Measurements from ENCODE around the gene CLCF1. TPM values are rescaled to one million over a fixed set of nuclear protein-coding genes. Genes with fewer than 3 reads are reported as not detected.

The CLCF1 gene
- total RNA-seq, 1 experiment from 2014 or later, result 2.1 TPM

DNA sequence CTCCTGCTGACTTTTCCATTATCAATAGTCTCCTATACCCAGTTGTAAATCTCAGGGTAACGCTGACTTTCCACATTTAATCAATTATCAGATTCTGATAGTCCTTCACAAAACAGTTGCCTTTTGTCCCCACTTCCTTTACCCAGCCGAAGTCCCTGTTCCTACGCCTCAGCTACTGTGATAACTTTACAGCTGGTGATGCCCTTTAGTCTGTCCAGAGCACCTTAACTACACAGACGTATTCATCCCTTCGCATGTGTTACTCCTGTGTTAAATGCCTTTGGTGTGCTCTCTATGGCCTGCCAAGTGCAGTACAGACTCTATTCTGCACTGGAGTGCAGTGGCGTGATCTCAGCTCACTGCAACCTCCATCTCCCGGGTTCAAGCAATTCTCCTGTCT lies 49.9 kb downstream of the CLCF1 start:
- Histone ChIP-seq H3K27ac (ENCODE audit: insufficient read length, low read depth, low read length) (no peak overlapping the region), H3K79me2 (ENCODE audit: insufficient read depth, low read length) (no peaks in the 10 kb centered on the region), H4K91ac (ENCODE audit: insufficient read length, low read depth, low read length) (no peak overlapping the region), H3K9ac (ENCODE audit: extremely low read depth, insufficient read length, low read length) (no peak overlapping the region), H2AFZ (ENCODE audit: low read length) (no peak overlapping the region), H3K14ac (ENCODE audit: insufficient read depth, low read length) (no peak overlapping the region), H3K18ac (ENCODE audit: insufficient read length, low read depth, low read length) (no peak overlapping the region), H3K27me3 (ENCODE audit: insufficient read depth, low read length) (peaks cover 7% of the 10 kb centered on the region), H3K23ac (ENCODE audit: insufficient read length, low read depth, low read length) (no peak overlapping the region), H4K20me1 (ENCODE audit: control insufficient read depth, insufficient read depth, insufficient read length) (peaks cover 3% of the 10 kb centered on the region), H2BK15ac (ENCODE audit: low read depth, low read length) (no peak overlapping the region), H3T11ph (ENCODE audit: low read length) (no peak overlapping the region), H3K4me1 (ENCODE audit: insufficient read depth, low read length) (no peaks in the 10 kb centered on the region), H4K5ac (ENCODE audit: insufficient read length, low read depth, low read length) (no peak overlapping the region), H3K23me2 (ENCODE audit: insufficient read length, low read depth, low read length, poor library complexity, severe bottlenecking) (no peaks in the 10 kb centered on the region), H2BK12ac (ENCODE audit: insufficient read length, low read depth, low read length) (no peak overlapping the region), H3K56ac (ENCODE audit: insufficient read length, low read depth, low read length) (no peak overlapping the region), H2BK20ac (ENCODE audit: low read depth, low read length, poor library complexity, severe bottlenecking) (no peak overlapping the region), H3K4me2 (ENCODE audit: insufficient read depth, insufficient read length, low read length) (no peak overlapping the region), H3K9me3 (ENCODE audit: control insufficient read depth, low read depth, low read length) (no peaks in the 10 kb centered on the region), H3K79me1 (ENCODE audit: insufficient read depth, low read depth, low read length, poor library complexity, severe bottlenecking) (no peaks in the 10 kb centered on the region), H2BK120ac (ENCODE audit: low read depth, low read length, poor library complexity, severe bottlenecking) (no peak overlapping the region), H4K8ac (replicated peaks; ENCODE audit: insufficient read length, low read depth, low read length) (no peak overlapping the region), H2BK5ac (ENCODE audit: insufficient read length, low read length) (no peak overlapping the region), H3K4ac (ENCODE audit: low read depth, low read length) (no peak overlapping the region), H2AK5ac (ENCODE audit: insufficient read length, low read length) (no peak overlapping the region)
- TF ChIP-seq, protein P1, sequence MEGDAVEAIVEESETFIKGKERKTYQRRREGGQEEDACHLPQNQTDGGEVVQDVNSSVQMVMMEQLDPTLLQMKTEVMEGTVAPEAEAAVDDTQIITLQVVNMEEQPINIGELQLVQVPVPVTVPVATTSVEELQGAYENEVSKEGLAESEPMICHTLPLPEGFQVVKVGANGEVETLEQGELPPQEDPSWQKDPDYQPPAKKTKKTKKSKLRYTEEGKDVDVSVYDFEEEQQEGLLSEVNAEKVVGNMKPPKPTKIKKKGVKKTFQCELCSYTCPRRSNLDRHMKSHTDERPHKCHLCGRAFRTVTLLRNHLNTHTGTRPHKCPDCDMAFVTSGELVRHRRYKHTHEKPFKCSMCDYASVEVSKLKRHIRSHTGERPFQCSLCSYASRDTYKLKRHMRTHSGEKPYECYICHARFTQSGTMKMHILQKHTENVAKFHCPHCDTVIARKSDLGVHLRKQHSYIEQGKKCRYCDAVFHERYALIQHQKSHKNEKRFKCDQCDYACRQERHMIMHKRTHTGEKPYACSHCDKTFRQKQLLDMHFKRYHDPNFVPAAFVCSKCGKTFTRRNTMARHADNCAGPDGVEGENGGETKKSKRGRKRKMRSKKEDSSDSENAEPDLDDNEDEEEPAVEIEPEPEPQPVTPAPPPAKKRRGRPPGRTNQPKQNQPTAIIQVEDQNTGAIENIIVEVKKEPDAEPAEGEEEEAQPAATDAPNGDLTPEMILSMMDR (conservative IDR thresholded peaks at IDR 0.05), result no peak
- no peaks in the 10 kb centered on the region for H3K9me3 Mint-ChIP-seq
- no peak for DNase-seq
- H3K36me3 Mint-ChIP-seq (ENCODE audit: insufficient read depth in 1 of 3, low read depth in 3 of 3), result no peaks in the 10 kb centered on the region
- no peak overlapping the region for H3K27ac Mint-ChIP-seq
- peaks cover 26% of the 10 kb centered on the region for H3K27me3 Mint-ChIP-seq (ENCODE audit: low read depth)
- no peak overlapping the region for H3K4me3 Mint-ChIP-seq
- H3K4me1 Mint-ChIP-seq, result peaks cover 2 to 4% of the 10 kb centered on the region in 2 experiments; a peak in 3 of 4 replicates
- no CpG with 5 or more reads among the region's 7 CpGs for WGBS (ENCODE audit: extremely low coverage, insufficient read length, low lambda C conversion rate)

Data from H9 (cell line).